ENCODE results near the gene CETP. TPM values are rescaled to one million over a fixed set of nuclear protein-coding genes. Genes with fewer than 3 reads are reported as not detected.
"Not testable (repeated sequence)": the region's sequence is repeated elsewhere in the genome, so short reads cannot be mapped to it uniquely, and the experiment has no call there.

CETP gene
- total RNA-seq, 4 donors from 2014 or later: 0.58 to 2.8 TPM; not detected in 2

DNA sequence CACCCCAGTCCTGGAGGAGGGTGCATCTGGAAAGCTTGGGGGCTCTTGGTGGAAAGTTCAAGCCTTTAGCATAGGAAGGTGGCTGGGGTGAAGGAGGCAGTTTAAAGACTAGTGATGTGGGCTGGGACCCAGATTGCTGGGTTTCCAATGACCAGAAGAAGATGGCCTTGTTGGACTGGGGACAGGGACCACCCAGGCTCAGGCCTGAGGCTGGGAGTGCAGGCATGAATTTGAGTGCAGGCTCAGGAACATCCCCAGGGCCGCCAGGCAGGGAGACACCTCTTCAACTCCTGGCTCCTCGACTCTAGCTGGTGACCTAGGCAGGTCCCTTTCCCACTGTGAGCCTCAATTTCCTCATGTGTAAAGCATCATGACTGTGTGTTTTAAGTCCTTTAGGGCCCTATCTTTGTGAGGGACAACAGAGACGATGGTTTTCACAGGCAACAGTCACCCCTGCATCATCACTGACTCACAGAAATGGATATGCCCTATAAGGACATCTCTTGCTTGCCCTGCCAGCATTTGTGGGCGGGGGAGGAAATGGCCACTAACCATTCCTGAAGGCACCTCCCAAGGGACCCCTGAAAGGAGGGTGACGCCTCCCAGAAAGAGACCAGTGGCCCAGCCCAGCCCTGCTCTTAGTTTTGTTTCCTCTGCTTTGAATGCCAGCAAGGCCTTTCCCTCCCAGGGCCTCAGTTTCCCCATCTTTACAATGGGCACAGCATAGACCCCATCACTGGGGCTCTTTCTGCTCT, 38.7 kb downstream of the CETP start:
- peak in 1 of 2 donors; percentile 56 for TF ChIP-seq POLR2A (IDR thresholded peaks at IDR 0.05)
- TF ChIP-seq, protein P1, sequence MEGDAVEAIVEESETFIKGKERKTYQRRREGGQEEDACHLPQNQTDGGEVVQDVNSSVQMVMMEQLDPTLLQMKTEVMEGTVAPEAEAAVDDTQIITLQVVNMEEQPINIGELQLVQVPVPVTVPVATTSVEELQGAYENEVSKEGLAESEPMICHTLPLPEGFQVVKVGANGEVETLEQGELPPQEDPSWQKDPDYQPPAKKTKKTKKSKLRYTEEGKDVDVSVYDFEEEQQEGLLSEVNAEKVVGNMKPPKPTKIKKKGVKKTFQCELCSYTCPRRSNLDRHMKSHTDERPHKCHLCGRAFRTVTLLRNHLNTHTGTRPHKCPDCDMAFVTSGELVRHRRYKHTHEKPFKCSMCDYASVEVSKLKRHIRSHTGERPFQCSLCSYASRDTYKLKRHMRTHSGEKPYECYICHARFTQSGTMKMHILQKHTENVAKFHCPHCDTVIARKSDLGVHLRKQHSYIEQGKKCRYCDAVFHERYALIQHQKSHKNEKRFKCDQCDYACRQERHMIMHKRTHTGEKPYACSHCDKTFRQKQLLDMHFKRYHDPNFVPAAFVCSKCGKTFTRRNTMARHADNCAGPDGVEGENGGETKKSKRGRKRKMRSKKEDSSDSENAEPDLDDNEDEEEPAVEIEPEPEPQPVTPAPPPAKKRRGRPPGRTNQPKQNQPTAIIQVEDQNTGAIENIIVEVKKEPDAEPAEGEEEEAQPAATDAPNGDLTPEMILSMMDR (IDR thresholded peaks at IDR 0.05): no peak
- intact Hi-C loops (cut with DNase I; ENCODE audit: low total_unique reads): no loop called here
- no peak overlapping the region for H3K4me3 ChIP-seq
- no peaks in the 10 kb centered on the region for H3K4me1 ChIP-seq
- H3K9me3 ChIP-seq: no peaks in the 10 kb centered on the region
- H3K27me3 ChIP-seq: no peaks in the 10 kb centered on the region
- no peaks in the 10 kb centered on the region for H3K36me3 ChIP-seq
- peak; percentile 45 to 81 for DNase-seq
- peak overlapping the region; percentile 55 to 78 for H3K27ac ChIP-seq

DNA sequence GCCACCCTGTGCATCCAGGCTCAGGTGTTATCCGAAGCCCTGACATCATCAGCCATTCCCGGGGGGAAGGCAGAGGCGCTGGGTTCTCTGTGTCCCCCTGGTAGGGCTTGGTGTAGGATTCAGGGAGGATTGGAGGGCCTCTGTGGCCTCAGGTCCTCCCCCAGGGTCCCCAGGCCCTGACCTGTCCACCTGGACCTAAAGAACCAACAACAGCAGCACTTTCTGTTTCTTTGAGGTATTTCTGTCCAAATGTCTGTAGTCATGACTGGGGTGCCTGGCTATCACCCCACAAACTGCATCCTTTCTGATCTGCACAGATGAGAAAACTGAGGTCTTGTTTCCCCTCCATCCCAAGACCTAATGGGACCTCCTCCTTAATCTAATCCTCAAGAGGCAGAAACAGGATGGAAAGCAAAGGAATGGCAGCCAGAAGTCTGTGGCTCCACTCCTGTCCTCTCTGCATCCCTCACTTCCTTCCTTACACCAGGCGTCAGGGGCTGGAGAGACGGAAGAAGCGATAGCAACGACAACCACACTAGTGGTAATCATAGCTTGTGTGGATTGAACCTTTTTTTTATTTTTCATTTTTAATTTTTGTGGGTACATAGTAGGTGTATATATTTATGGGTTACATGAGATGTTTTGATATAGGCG, 39.4 kb downstream of the CETP start:
- intact Hi-C loops (cut with DNase I; ENCODE audit: low total_unique reads): no loop called here
- no peak overlapping the region for H3K4me3 ChIP-seq
- no peaks in the 10 kb centered on the region for H3K4me1 ChIP-seq
- DNase-seq: no peak
- H3K36me3 ChIP-seq: no peaks in the 10 kb centered on the region
- no peaks in the 10 kb centered on the region for H3K27me3 ChIP-seq
- peak overlapping the region; percentile 55 to 78 for H3K27ac ChIP-seq
- no peak for TF ChIP-seq POLR2A (IDR thresholded peaks at IDR 0.05)
- TF ChIP-seq, protein P1 (IDR thresholded peaks at IDR 0.05): no peak
- H3K9me3 ChIP-seq: no peaks in the 10 kb centered on the region

DNA sequence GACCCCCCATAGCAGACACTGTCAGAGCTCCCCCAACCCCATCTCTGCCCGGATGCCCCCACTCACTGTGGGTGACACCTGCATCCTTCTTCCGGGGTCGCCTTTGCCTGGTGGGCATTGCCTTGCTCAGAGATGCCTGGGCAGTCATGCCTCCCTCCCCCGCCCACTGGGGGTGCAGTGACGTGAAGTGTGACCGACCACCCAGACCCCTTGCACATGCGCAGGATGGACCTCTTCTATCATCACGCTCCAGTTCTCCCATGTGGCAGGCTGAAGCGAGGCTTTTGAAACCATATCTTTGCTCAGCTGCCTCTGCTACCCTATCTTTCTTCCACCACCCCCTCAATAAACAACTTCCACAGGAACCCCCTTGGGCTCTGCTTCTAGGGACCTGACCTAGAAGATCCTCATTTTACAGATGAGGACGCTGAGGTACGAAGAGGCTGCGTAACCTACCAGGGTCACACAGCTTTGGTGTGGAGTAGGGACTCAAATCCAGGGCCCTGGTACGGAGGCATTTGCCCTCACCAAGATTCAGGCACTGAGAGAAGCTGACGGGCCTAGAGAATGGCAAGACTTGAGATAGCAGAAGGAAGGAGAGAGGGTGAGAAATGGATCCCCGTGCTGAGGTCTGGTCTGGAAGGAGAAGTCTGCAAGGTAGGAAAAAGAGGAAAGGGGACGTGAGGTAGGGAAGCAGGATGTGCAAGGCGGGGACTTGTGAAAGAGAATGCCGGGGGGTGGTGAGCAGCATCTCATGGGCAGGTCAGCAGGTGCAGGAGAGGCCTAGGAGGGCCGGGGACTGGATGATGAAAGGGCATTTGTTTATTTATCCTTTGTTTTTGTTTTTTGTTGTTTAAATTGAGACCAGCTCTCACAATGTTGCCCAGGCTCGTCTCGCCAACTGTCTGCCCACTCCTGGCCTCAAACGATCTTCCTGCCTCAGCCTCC, 42.0 kb downstream of the CETP start:
- Histone ChIP-seq H3K9me3 (no peaks in the 10 kb centered on the region), H3K36me3 (no peaks in the 10 kb centered on the region), H3K27me3 (no peaks in the 10 kb centered on the region), H3K4me3 (no peak overlapping the region), H3K4me1 (no peaks in the 10 kb centered on the region), H3K27ac (no peak overlapping the region)
- intact Hi-C loops (cut with DNase I; ENCODE audit: low total_unique reads): no loop called here
- no peak for TF ChIP-seq POLR2A (IDR thresholded peaks at IDR 0.05)
- TF ChIP-seq, protein P1 (IDR thresholded peaks at IDR 0.05): no peak
- no peak for DNase-seq

DNA sequence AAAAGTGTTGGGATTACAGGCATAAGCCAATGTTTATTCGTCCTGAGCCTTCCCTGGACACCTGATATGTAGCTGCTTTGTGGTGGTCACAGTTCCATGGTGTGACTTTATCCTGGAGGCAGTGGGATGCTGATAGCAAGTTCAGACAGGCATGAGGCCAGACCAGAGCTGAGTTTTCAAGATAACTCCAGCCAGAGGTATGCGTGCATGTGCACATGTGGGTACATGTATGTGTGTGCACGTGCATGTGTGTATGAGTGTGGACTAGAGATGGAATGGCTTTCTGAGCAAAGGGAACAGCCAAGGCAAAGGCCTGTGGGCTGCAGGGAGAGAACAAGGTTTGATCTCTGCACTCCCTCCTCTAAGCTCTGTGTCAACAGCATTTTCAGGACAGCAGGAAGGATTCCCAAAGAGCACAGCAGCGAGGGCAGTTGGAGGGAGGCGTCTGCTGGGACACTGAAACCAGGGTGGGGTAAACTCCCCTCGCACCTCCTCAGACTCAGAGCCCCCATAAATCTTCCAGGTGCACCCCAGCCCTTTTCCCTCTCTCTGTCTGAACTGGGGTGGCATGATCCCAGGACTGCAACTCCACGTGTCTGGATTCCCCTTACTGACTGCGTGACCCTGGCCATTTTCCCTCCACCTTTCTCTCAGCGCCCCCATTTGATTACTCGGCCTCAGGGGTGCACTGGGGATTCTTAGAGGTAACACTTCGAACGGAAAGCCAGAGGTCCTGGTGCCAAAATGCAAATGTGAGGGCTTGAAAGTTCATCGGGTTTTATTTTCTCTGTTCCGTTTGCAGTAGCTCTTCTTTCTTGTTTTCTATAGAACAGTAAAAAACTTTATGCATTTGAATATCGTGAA, 42.9 kb downstream of the CETP start:
- H3K27ac ChIP-seq: no peak overlapping the region
- no peak overlapping the region for H3K4me3 ChIP-seq
- no peaks in the 10 kb centered on the region for H3K27me3 ChIP-seq
- DNase-seq: peak in 1 of 2 donors; percentile 5
- H3K9me3 ChIP-seq: no peaks in the 10 kb centered on the region
- TF ChIP-seq POLR2A (IDR thresholded peaks at IDR 0.05): no peak
- TF ChIP-seq, protein P1 (IDR thresholded peaks at IDR 0.05): no peak
- intact Hi-C loops (cut with DNase I; ENCODE audit: low total_unique reads): no loop called here
- H3K4me1 ChIP-seq: no peaks in the 10 kb centered on the region
- H3K36me3 ChIP-seq: no peaks in the 10 kb centered on the region

DNA sequence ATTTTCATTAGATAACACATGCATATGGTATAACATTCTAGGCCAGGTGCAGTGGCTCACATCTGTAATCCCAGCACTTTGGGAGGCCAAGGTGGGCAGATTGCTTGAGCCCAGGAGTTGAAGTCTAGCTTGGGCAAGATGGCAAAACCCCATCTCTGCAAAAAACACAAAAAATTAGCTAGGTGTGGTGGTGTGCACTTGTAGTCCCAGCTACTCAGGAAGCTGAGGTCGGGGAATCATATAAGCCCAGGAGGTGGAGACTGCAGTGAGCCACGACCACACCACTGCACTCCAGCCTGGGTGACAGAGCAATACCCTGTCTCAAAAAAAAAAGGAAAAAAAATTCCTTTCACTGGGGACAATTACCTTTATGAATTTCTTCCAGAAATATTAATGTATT, 43.8 kb downstream of the CETP start:
- H3K9me3 ChIP-seq; H3K27ac ChIP-seq; H3K27me3 ChIP-seq; H3K4me1 ChIP-seq; intact Hi-C loops (cut with DNase I; ENCODE audit: low total_unique reads); H3K4me3 ChIP-seq; H3K36me3 ChIP-seq: not testable (repeated sequence)
- peak in 1 of 2 donors; percentile 3 for DNase-seq

Data from uterus (tissue), 4 donors.